HepG2 (cell line): Measurements from ENCODE around the gene PRKCE. TPM values are rescaled to one million over a fixed set of nuclear protein-coding genes. Genes with fewer than 3 reads are reported as not detected.

Experiments used
- ATAC-seq: fragments of 200-7000 bp; cut with Tn5 transposase; 3 replicates; pipeline ENCODE4 v1.9.1; 2020; ENCODE audit warnings: mild to moderate bottlenecking, moderate library complexity
- BruUV-seq: library from RNA; stranded (reverse); fragments of 400-500 nt; replicated peaks from 2 replicates; lab custom pipeline; 2021; lab: Mats Ljungman, UMichigan
- CTCF ChIA-PET: fragments of 300-600 bp; formaldehyde crosslinking; extraction: SDS; loops from one replicate; lab custom pipeline; 2021; ENCODE audit warnings: low total read pairs, inconsistent platforms, low intra/inter-chr PET ratio; lab: Yijun Ruan, JAX
- POLR2A ChIA-PET: fragments of 350-600 bp; sonication (Branson Sonifier 250); formaldehyde crosslinking; loops from one replicate; lab custom pipeline; 2020; ENCODE audit warnings: antibody characterized with exemption, inconsistent platforms; lab: Yijun Ruan, JAX
- DNase-seq: peaks from one replicate; pipeline ENCODE4 v3.0.0-alpha.2; 2015; ENCODE audit warnings: low spot score
- FAIRE-seq: peaks from 3 replicates; lab custom pipeline; 2011; peaks lifted over from hg19 to GRCh38; lab: Jason Lieb, UNC
- H2AFZ ChIP-seq: one replicate; pipeline ENCODE4 v1.6.1; 2011; ENCODE audit warnings: low read length, inconsistent platforms
- H3K27ac ChIP-seq: fragments of 300-600 bp; 3 replicates; pipeline ENCODE4 v1.8.0; 2011; ENCODE audit warnings: mixed run types, mild to moderate bottlenecking, mixed read lengths, low read length, inconsistent platforms; ENCODE audit not compliant: insufficient read depth; ENCODE audit errors: extremely low read length
- H3K27me3 ChIP-seq, 2 experiments: fragments of 200-600 bp in 1 of 2; 2 replicates in 1 of 2; 3 replicates in 1 of 2; pipeline versions ENCODE4 v1.6.0 to v1.8.0; 2011; ENCODE audit warnings: low read length in 2 of 2, mild to moderate bottlenecking in 2 of 2, moderate library complexity in 2 of 2, inconsistent platforms in 1 of 2; ENCODE audit not compliant: insufficient read depth in 2 of 2, control insufficient read depth in 1 of 2
- H3K36me3 ChIP-seq, 2 experiments: fragments of 200-600 bp in 1 of 2; replicated peaks in 1 of 2; 2 replicates in 1 of 2; 3 replicates in 1 of 2; pipeline versions ENCODE4 v1.5.1 to v1.8.0; 2011; ENCODE audit warnings: low read length in 2 of 2, inconsistent platforms in 1 of 2; ENCODE audit not compliant: insufficient read depth in 2 of 2, control insufficient read depth in 1 of 2
- H3K4me1 ChIP-seq: 2 replicates; pipeline ENCODE4 v1.5.1; 2012; ENCODE audit warnings: low read length, inconsistent platforms; ENCODE audit not compliant: insufficient read depth
- H3K4me2 ChIP-seq: 2 replicates; pipeline ENCODE4 v1.6.0; 2011; ENCODE audit warnings: low read depth, low read length, inconsistent platforms
- H3K4me3 ChIP-seq, 3 experiments: fragments of 200-600 bp in 1 of 3; sonication (generic), shearing (Covaris generic) in 1 of 3; replicated peaks in 1 of 3; 2 replicates each; pipeline ENCODE4 v1.5.1; 2011 to 2016; ENCODE audit warnings: low read length in 3 of 3, inconsistent platforms in 2 of 3, low read depth in 2 of 3, mild to moderate bottlenecking in 2 of 3, control low read depth in 1 of 3, mixed read lengths in 1 of 3; ENCODE audit not compliant: insufficient read depth in 1 of 3
- H3K79me2 ChIP-seq: one replicate; pipeline ENCODE4 v1.6.1; 2011; ENCODE audit warnings: low read length, inconsistent platforms; ENCODE audit not compliant: insufficient read depth
- H3K9ac ChIP-seq: 2 replicates; pipeline ENCODE4 v1.6.0; 2011; ENCODE audit warnings: mild to moderate bottlenecking, low read depth, low read length, inconsistent platforms; ENCODE audit not compliant: insufficient read depth
- H3K9me3 ChIP-seq: 2 replicates; pipeline ENCODE4 v1.5.1; 2012; ENCODE audit warnings: mild to moderate bottlenecking, low read length
- H4K20me1 ChIP-seq: 2 replicates; pipeline ENCODE4 v1.6.0; 2011; ENCODE audit warnings: inconsistent platforms, mild to moderate bottlenecking, low read length, moderate library complexity; ENCODE audit not compliant: insufficient read depth
- HNRNPLL ChIP-seq: fragments of 200-400 bp; formaldehyde crosslinking; IDR thresholded peaks from 2 replicates; pipeline ENCODE4 v1.6.1; 2017; ENCODE audit warnings: mild to moderate bottlenecking, low read depth, low read length; ENCODE audit not compliant: poor library complexity, severe bottlenecking
- SMC3 ChIP-seq: IDR thresholded peaks from 2 replicates; pipeline ENCODE4 v1.6.1; 2011; ENCODE audit warnings: low read length, improper control_type of control experiment
- TEAD3 ChIP-seq: optimal IDR thresholded peaks from 2 replicates; pipeline ENCODE3; 2016; ENCODE audit warnings: borderline replicate concordance
- THAP7 ChIP-seq: sonication (generic); formaldehyde crosslinking; IDR thresholded peaks from 2 replicates; pipeline ENCODE4 v1.8.1; 2023; ENCODE audit warnings: mild to moderate bottlenecking, missing genetic modification reagents
- ZNF12 ChIP-seq: sonication (generic); formaldehyde crosslinking; IDR thresholded peaks from 2 replicates; pipeline ENCODE4 v1.5.0; 2020; ENCODE audit warnings: missing genetic modification reagents
- WGBS: methylation state at CpG from one replicate; pipeline ENCODE4 v1.1.6; 2017; ENCODE audit warnings: low lambda C conversion rate; 5-methylcytosine and 5-hydroxymethylcytosine counted together
- in situ Hi-C: cut with HindIII; loops from 2 replicates; pipeline ENCODE4 v1.10.0; 2017; ENCODE audit warnings: low pct_unique_long_range_greater_than_20kb; ENCODE audit not compliant: extremely low pct_ligation_motif_present
- intact Hi-C: fragments of 100-400 bp; cut with micrococcal nuclease; formaldehyde crosslinking; loops from one replicate; pipeline ENCODE4 v1.10.0; 2022; ENCODE audit not compliant: unreplicated experiment
- polyA plus RNA-seq, 8 experiments: library from polyadenylated mRNA; depleted of rRNA in 3 of 8; stranded (reverse) in 7 of 8; unstranded in 1 of 8; fragments of >200 nt; fragmentation: Illumina TruSeq in 4 of 8; extraction: Trizol in 4 of 8; gene quantifications; 2 replicates each; pipeline versions ENCODE4 v1.2.1 to v1.2.3, GENCODE V29; 2011 to 2016; ENCODE audit warnings: low read depth in 4 of 8, missing spikeins in 1 of 8, mixed read lengths in 1 of 8; ENCODE audit not compliant: insufficient read depth in 1 of 8
- total RNA-seq, 5 experiments: library from RNA; depleted of rRNA; stranded (reverse); fragments of >200 nt; fragmentation: Illumina TruSeq; extraction: Trizol; gene quantifications; 2 replicates each; pipeline ENCODE4 v1.2.3, GENCODE V29; 2016; ENCODE audit warnings: low read depth in 1 of 5
- TF ChIP-seq, protein P1 (sequence below): sonication (generic); formaldehyde crosslinking; IDR thresholded peaks from 2 replicates; pipeline ENCODE4 v1.4.0; 2020; ENCODE audit warnings: missing genetic modification reagents
- TF ChIP-seq, protein P2 (sequence below): sonication (generic); formaldehyde crosslinking; IDR thresholded peaks from 2 replicates; pipeline ENCODE4 v1.5.0; 2020; ENCODE audit warnings: mild to moderate bottlenecking, missing genetic modification reagents, moderate library complexity

PRKCE gene
- total and polyA plus RNA-seq, 2 of the 13 experiments (the other 11 are each of a cell fraction or from before 2014, with no cell fraction given), result 1.0 to 3.9 TPM

GRCh38 chr2:46171996-46172546 is 520.6 kb downstream of the PRKCE start:
- H4K20me1 ChIP-seq, result peaks cover 4% of the 10 kb centered on the region; the same call in 1 of the 2 replicates
- no peak overlapping the region for H3K4me2 ChIP-seq
- no peaks in the 10 kb centered on the region for H3K36me3 ChIP-seq
- WGBS, result 65% methylated on average over 8 of the region's 14 CpGs
- TF ChIP-seq, protein P1, sequence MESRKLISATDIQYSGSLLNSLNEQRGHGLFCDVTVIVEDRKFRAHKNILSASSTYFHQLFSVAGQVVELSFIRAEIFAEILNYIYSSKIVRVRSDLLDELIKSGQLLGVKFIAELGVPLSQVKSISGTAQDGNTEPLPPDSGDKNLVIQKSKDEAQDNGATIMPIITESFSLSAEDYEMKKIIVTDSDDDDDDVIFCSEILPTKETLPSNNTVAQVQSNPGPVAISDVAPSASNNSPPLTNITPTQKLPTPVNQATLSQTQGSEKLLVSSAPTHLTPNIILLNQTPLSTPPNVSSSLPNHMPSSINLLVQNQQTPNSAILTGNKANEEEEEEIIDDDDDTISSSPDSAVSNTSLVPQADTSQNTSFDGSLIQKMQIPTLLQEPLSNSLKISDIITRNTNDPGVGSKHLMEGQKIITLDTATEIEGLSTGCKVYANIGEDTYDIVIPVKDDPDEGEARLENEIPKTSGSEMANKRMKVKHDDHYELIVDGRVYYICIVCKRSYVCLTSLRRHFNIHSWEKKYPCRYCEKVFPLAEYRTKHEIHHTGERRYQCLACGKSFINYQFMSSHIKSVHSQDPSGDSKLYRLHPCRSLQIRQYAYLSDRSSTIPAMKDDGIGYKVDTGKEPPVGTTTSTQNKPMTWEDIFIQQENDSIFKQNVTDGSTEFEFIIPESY, result peak; percentile 26
- TF ChIP-seq, protein P2, sequence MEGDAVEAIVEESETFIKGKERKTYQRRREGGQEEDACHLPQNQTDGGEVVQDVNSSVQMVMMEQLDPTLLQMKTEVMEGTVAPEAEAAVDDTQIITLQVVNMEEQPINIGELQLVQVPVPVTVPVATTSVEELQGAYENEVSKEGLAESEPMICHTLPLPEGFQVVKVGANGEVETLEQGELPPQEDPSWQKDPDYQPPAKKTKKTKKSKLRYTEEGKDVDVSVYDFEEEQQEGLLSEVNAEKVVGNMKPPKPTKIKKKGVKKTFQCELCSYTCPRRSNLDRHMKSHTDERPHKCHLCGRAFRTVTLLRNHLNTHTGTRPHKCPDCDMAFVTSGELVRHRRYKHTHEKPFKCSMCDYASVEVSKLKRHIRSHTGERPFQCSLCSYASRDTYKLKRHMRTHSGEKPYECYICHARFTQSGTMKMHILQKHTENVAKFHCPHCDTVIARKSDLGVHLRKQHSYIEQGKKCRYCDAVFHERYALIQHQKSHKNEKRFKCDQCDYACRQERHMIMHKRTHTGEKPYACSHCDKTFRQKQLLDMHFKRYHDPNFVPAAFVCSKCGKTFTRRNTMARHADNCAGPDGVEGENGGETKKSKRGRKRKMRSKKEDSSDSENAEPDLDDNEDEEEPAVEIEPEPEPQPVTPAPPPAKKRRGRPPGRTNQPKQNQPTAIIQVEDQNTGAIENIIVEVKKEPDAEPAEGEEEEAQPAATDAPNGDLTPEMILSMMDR (CRISPR knock-in tag), result peak; percentile 17; the same call in 1 of the 2 replicates
- TF ChIP-seq TEAD3 (peak; percentile 92), HNRNPLL (peak; percentile 25), ZNF12 (CRISPR knock-in tag) (no peak), SMC3 (0 out of 2 replicates have a peak, but pooled peaks have one; percentile 2), THAP7 (CRISPR knock-in tag) (no peak)
- TF ChIP-seq, all 625 proteins: peak for 5
- Histone ChIP-seq H3K79me2 (no peaks in the 10 kb centered on the region), H2AFZ (no peak overlapping the region), H3K9ac (no peak overlapping the region), H3K27me3 (peaks cover 4 to 29% of the 10 kb centered on the region in 2 experiments; a peak in 3 of 5 replicates), H3K27ac (no peak overlapping the region), H3K9me3 (no peaks in the 10 kb centered on the region), H3K4me3 (no peak overlapping the region), H3K4me1 (peaks cover 19% of the 10 kb centered on the region)
- FAIRE-seq, result no peak
- peak; percentile 73 for ATAC-seq
- in situ Hi-C loops (no loop called here), intact Hi-C loops (no loop called here)
- DNase-seq, result peak; percentile 13
- no TSS peak for BruUV-seq
- ChIA-PET CTCF (no interaction called here), POLR2A (no interaction called here)
